CD4-positive, alpha-beta T cell treated with Interleukin-6 for 4 hours (primary cell): Measurements from ENCODE around the gene ISCU.
"Not testable (repeated sequence)": the region's sequence is repeated elsewhere in the genome, so short reads cannot be mapped to it uniquely, and the experiment has no call there.

Experiments used
- DNase-seq: peaks from one replicate; pipeline ENCODE4 v3.0.0-alpha.2; 2020; ENCODE audit warnings: mixed read lengths

Gene ISCU

GRCh38 chr12:108572166-108572790, 9.9 kb downstream of the ISCU start:
- DNase-seq: no peak

DNA sequence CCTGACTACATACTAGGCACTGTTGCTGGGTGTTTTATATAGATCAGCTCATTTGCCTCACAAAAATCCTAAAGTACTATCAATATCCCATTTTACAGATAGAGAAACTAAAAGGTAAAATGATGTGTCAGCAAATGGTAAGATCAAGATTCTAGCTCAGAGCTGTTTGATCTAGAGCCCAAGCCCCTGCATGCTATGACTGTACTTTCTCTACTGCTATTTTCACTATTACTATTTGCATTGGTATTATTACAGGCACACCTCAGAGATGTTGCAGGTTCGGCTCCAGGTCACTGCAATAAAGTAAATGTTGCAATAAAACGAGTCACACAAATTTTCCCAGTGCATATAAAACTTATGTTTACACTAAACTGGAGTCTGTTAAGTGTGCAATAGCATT, 10.9 kb downstream of the ISCU start:
- no peak for DNase-seq

DNA sequence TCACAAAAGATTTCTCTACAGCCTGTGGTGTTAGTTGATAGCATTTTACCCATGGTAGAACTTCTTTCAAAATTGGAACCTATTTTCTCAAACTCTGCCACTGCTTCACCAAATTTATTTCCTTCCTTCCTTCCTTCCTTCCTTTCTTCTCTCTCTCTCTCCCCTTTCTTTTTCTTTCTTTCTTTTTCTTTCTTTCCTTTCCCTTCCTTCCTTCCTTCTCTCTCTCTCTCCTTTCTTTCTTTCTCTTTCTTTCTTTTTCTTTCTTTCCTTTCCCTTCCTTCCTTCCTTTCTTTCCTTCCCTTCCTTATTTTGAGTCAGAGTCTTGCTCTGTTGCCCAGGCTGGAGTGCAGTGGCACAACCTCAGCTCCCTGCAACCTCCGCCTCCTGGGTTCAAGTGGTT, 11.9 kb downstream of the ISCU start:
- not testable (repeated sequence) for DNase-seq

GRCh38 chr12:108575199-108575912, 13.0 kb downstream of the ISCU start:
- peak; percentile 42 for DNase-seq

GRCh38 chr12:108576660-108577234, 14.4 kb downstream of the ISCU start:
- no peak for DNase-seq

GRCh38 chr12:108577458-108577857, 15.1 kb downstream of the ISCU start:
- DNase-seq: no peak

DNA sequence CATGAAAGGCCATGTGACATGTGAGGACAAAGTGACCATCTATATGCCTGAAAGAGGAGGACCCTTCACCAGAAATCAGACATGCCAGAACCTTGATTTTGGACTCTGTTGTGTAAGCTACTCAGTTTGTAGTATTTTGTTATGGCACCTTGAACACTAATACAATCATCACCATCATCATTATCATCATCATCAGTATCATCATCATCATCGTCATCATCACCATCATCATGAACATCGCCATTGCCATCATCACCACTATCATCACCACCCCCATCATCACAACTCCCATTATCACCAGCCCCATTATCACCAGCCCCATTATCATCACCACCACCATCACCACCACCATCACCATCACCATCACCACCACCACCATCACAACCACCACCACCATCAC, 15.9 kb downstream of the ISCU start:
- no peak for DNase-seq

GRCh38 chr12:108578813-108579212, 16.4 kb downstream of the ISCU start:
- no peak for DNase-seq

- DNase-seq: no peak
Observed at GRCh38 chr12:108580531-108580930, 18.1 kb downstream of the ISCU start.

DNA sequence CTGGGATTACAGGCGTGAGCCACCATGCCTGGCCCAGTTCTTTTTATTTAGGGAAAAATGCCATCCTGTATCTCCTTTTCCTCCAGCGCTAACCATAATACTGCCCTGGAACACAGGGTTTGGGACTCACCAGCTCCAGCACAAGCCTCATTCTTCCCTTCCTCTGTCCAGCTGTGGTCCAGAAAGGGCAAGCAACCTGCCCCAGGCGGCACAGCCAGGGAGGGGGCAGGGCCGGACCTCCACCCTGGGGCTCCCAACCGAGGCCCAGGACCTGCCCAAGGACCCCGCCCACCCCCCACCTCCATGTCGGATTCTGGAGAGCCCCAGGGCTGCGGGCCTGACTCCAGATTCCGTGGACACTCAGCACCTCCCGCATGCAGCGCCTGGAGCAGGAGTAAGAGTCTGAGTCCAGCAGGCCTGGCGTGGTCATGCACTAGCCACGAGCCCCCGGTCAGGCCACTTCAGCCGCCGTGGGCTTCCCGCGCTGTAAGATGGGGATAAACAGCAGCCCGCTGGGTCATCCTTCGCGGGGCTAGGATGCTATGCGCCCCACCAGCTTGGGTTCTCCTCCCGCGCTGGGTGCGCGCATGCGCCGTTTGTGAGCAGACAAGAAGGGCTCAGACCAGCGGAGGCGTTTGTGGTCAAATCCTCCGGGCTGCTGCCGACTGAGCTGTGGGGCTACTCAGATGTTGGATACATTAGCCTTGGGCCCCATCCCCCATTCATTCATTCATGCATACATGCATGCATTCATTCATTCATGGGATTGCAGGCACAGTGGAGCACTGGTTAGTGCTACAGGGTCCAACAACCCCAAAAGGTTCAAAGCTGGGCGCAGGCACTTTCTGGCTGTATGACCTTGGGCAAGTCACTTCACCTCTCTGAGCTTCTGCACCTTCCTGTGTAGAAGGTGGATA, 19.2 kb downstream of the ISCU start:
- no peak for DNase-seq

GRCh38 chr12:108582509-108582908, 20.1 kb downstream of the ISCU start:
- no peak for DNase-seq

DNA sequence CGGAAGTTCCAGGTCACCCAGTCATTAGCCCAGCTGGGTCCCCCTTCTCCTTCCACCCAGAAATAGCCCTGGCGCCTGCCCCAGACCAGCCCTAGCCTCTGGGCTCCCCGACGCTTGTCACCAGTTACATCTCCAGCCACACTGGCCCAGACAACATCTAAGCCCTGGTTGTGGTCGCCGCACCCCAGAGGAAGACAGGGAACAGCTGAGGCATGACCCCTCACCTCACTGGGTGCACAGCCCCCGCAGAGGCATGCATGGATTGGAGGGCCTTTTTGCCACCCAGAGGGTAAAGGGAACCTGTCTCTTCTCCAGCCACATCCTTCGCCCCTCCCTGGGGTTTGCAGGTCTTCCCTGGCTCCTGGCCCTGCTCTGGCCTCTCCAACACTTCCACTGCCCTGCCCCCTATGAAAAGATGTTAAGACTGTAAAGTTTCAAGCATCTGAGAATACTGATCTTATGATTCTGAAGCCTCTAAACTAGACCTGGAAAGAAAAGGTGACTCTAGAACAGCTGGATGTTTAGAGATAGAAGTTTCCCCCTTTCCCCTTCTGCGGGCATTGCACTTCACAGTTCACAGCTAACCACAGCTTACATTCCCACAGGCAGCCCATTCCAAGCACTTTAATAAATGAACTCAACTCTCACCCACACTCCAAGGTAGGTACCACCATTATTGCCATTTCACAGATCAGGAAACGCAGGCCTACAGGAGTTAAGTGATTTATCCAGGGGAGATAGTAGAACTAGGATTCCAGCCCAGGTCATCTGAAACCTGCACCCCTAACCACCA, 20.8 kb downstream of the ISCU start:
- DNase-seq: no peak

- no peak for DNase-seq
Observed at GRCh38 chr12:108583991-108584390, 21.6 kb downstream of the ISCU start.

- DNase-seq: no peak
Observed at GRCh38 chr12:108584456-108585065, 22.2 kb downstream of the ISCU start.

- DNase-seq: no peak
Observed at GRCh38 chr12:108585864-108586263, 23.5 kb downstream of the ISCU start.

- DNase-seq: no peak
Observed at GRCh38 chr12:108586306-108586705, 23.9 kb downstream of the ISCU start.

DNA sequence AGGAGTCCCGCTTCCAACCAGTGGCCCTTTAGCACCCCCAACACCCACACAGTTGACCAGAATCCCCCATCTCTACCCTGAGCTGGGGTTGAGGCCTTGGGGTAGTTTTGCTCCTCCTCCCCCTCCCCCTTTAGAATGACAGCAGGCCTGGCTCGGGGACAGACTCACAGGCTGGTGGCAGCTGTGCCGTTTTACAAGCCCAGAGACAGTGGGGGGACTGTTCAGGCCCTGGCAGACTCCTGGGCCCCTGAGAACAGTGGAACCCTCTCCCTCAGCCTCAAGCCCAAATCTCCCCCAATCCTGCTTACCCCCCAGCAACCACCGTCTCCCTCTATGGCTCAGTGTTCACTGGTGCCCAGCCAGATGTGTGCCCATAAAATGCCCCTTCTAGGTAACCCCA, 25.4 kb downstream of the ISCU start:
- no peak for DNase-seq

GRCh38 chr12:108589028-108589839, 26.8 kb downstream of the ISCU start:
- no peak for DNase-seq

GRCh38 chr12:108589840-108590229, 27.4 kb downstream of the ISCU start:
- no peak for DNase-seq

GRCh38 chr12:108590463-108590862, 28.1 kb downstream of the ISCU start:
- not testable (repeated sequence) for DNase-seq
